ENCODE data around the gene PIPOX.

Gene PIPOX

GRCh38 chr17:29024316-29024952 lies 18.5 kb upstream of the PIPOX start:
- Histone ChIP-seq H3K27ac (ENCODE audit: low read length) (no peak overlapping the region), H3K27me3 (ENCODE audit: low read depth, low read length) (peaks cover 39% of the 10 kb centered on the region), H4K20me1 (ENCODE audit: insufficient read depth, low read length) (no peaks in the 10 kb centered on the region), H3K4me3 (ENCODE audit: low read length) (no peak overlapping the region), H3K9ac (ENCODE audit: low read length) (no peak overlapping the region), H2AFZ (ENCODE audit: low read depth, low read length) (no peak overlapping the region), H3K4me2 (ENCODE audit: low read length) (no peak overlapping the region), H3K9me3 (ENCODE audit: insufficient read depth, low read length) (no peaks in the 10 kb centered on the region), H3K4me1 (ENCODE audit: low read length) (peaks cover under 1% of the 10 kb centered on the region; the same call in 1 of the 2 replicates), H3K36me3 (replicated peaks; ENCODE audit: low read depth, low read length) (no peaks in the 10 kb centered on the region), H3K79me2 (ENCODE audit: low read length) (no peaks in the 10 kb centered on the region)
- TF ChIP-seq CTCF (IDR thresholded peaks at IDR 0.05; ENCODE audit: low read depth, low read length) (no peak), EZH2phosphoT487 (IDR thresholded peaks at IDR 0.05; ENCODE audit: low read depth) (no peak)

- peaks cover 66% of the 10 kb centered on the region for H3K27me3 ChIP-seq (ENCODE audit: low read depth, low read length)
- no peak overlapping the region for H3K4me3 ChIP-seq (ENCODE audit: low read length)
- no peak overlapping the region for H3K9ac ChIP-seq (ENCODE audit: low read length)
- H3K9me3 ChIP-seq (ENCODE audit: insufficient read depth, low read length) = peaks cover 13% of the 10 kb centered on the region
- TF ChIP-seq CTCF (IDR thresholded peaks at IDR 0.05; ENCODE audit: low read depth, low read length) (no peak), EZH2phosphoT487 (IDR thresholded peaks at IDR 0.05; ENCODE audit: low read depth) (no peak)
- no peak overlapping the region for H2AFZ ChIP-seq (ENCODE audit: low read depth, low read length)
- peaks cover 3% of the 10 kb centered on the region for H3K36me3 ChIP-seq (replicated peaks; ENCODE audit: low read depth, low read length)
- no peaks in the 10 kb centered on the region for H3K79me2 ChIP-seq (ENCODE audit: low read length)
- H3K27ac ChIP-seq (ENCODE audit: low read length) = no peak overlapping the region
- no peak overlapping the region for H3K4me2 ChIP-seq (ENCODE audit: low read length)
- no peaks in the 10 kb centered on the region for H3K4me1 ChIP-seq (ENCODE audit: low read length)
- H4K20me1 ChIP-seq (ENCODE audit: insufficient read depth, low read length) = no peaks in the 10 kb centered on the region
Observed at GRCh38 chr17:29031488-29031887, 11.5 kb upstream of the PIPOX start.

- H4K20me1 ChIP-seq (ENCODE audit: insufficient read depth, low read length) = no peaks in the 10 kb centered on the region
- peaks cover 3% of the 10 kb centered on the region for H3K36me3 ChIP-seq (replicated peaks; ENCODE audit: low read depth, low read length)
- no peaks in the 10 kb centered on the region for H3K4me1 ChIP-seq (ENCODE audit: low read length)
- H3K9ac ChIP-seq (ENCODE audit: low read length) = no peak overlapping the region
- TF ChIP-seq EZH2phosphoT487 (IDR thresholded peaks at IDR 0.05; ENCODE audit: low read depth) (no peak), CTCF (IDR thresholded peaks at IDR 0.05; ENCODE audit: low read depth, low read length) (no peak)
- no peak overlapping the region for H3K4me2 ChIP-seq (ENCODE audit: low read length)
- no peak overlapping the region for H3K27ac ChIP-seq (ENCODE audit: low read length)
- H3K79me2 ChIP-seq (ENCODE audit: low read length) = no peaks in the 10 kb centered on the region
- no peak overlapping the region for H3K4me3 ChIP-seq (ENCODE audit: low read length)
- H3K27me3 ChIP-seq (ENCODE audit: low read depth, low read length) = peaks cover 71% of the 10 kb centered on the region
- H3K9me3 ChIP-seq (ENCODE audit: insufficient read depth, low read length) = peaks cover 13% of the 10 kb centered on the region
- no peak overlapping the region for H2AFZ ChIP-seq (ENCODE audit: low read depth, low read length)
Observed at GRCh38 chr17:29032013-29032856, 10.7 kb upstream of the PIPOX start.

- H4K20me1 ChIP-seq (ENCODE audit: insufficient read depth, low read length) = no peaks in the 10 kb centered on the region
- no peaks in the 10 kb centered on the region for H3K4me1 ChIP-seq (ENCODE audit: low read length)
- no peak overlapping the region for H3K9ac ChIP-seq (ENCODE audit: low read length)
- no peak overlapping the region for H3K27ac ChIP-seq (ENCODE audit: low read length)
- H3K9me3 ChIP-seq (ENCODE audit: insufficient read depth, low read length) = peaks cover 13% of the 10 kb centered on the region
- H3K4me2 ChIP-seq (ENCODE audit: low read length) = no peak overlapping the region
- H3K79me2 ChIP-seq (ENCODE audit: low read length) = no peaks in the 10 kb centered on the region
- H3K36me3 ChIP-seq (replicated peaks; ENCODE audit: low read depth, low read length) = peaks cover 3% of the 10 kb centered on the region
- peaks cover 69% of the 10 kb centered on the region for H3K27me3 ChIP-seq (ENCODE audit: low read depth, low read length)
- H3K4me3 ChIP-seq (ENCODE audit: low read length) = no peak overlapping the region
- no peak overlapping the region for H2AFZ ChIP-seq (ENCODE audit: low read depth, low read length)
- TF ChIP-seq CTCF (IDR thresholded peaks at IDR 0.05; ENCODE audit: low read depth, low read length) (no peak), EZH2phosphoT487 (IDR thresholded peaks at IDR 0.05; ENCODE audit: low read depth) (no peak)
Observed at GRCh38 chr17:29032857-29033197, 10.1 kb upstream of the PIPOX start.
